SIG-M5 treated with dmso at 0.1 percent for 504 hours (cell line): Measurements from ENCODE around the gene BARD1.
"Not testable (repeated sequence)": the region's sequence is repeated elsewhere in the genome, so short reads cannot be mapped to it uniquely, and the experiment has no call there.

Experiments
- DNase-seq: peaks from one replicate; lab custom pipeline; 2025; ENCODE audit not compliant: unreplicated experiment; lab: John Stamatoyannopoulos, UW

BARD1 gene

GRCh38 chr2:214772443-214773015, 37.0 kb downstream of the BARD1 start:
- DNase-seq: no peak

DNA sequence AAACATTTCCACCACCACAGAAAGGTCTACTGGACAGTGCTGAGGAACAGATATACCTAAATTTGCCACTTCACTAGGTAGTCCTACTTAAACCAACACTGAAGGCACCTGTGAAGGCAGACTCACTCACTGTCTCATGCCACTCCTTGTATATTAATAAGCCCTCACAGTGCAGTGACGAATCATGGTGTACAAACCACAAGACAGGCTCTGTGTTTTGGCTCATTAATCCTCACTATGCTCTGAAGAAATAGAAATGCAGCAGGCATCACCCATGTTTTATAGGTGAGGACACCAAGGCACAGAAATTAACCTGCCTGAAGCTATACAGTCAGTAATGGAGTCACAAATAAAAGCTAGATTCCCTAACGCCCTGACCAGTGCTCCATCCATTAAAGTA, 44.3 kb downstream of the BARD1 start:
- no peak for DNase-seq

DNA sequence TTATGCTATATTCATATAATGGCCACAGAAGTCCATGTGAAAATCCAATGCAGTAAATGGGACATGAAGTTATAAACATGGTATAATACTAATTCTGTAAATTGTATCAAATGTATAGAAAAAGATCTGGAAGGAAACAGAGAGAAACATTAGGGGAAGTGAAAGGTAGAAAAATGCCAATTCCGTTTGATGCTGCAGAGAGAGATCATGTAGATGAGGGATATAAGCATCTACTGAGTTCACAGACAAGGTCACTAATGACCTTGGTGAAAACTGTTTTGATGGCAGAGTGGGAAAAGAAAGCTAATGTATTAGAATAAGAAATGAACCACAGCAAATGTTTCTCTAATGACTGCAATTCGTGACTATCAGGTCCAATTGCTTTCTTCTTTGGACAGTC, 56.0 kb downstream of the BARD1 start:
- DNase-seq: no peak

DNA sequence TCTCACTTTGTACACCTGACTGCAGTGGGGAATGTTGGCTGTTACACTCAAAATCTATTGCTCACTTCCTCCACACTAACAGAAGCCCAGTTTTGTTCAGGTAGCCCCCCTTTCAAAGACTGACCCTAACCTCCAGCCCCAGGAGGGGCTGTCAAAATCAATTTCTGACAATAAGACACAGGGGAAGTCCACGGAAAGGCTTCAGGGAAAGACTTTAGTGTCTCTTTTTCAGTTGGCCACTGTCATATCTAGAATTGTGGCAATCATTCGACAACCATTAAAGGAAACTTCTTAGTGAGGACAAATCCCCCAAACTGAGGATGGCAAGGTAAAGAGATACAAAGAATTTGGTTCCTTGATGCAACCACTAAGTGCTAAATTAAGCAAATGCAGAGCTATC, 59.0 kb downstream of the BARD1 start:
- no peak for DNase-seq

DNA sequence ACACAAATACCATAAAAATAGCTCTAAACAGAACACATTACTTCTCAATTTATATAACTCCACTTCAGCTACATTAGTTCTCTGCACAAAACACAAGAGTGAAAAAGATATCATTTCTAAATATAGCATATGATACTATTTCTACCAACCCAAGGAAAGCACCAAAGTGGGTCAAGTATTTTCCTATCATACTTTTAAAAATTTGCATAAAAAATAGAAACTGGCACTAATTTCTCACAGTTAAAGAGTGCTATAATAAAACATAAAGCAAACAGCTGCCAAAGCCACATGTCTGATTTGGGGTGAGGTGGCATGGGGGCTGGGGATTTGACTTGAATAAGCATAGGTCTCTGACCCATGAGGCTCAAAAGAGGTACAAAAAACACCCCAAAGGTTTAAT, 61.5 kb downstream of the BARD1 start:
- no peak for DNase-seq

DNA sequence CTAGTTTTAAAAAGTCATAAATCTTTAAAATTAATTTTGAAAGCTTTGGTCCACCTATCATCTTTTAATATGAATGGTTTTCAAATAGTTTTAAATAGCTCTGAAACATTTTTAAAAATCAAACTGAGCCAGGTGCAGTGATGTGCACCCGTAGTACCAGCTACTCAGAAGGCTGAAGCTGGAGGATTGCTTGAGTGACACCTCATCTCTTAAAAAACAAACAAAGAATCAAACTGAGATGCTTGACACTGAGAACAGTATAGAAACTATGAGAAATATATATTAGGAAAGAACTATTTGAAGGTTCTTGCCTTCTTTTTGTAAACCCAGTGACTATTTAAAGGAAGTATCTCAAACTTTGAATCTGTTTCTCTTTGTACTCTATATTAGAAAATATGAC, 67.4 kb downstream of the BARD1 start:
- no peak for DNase-seq

- DNase-seq: no peak
Measured at GRCh38 chr2:214740867-214741395, 68.6 kb downstream of the BARD1 start.

- no peak for DNase-seq
Measured at GRCh38 chr2:214737188-214737587, 72.3 kb downstream of the BARD1 start.

DNA sequence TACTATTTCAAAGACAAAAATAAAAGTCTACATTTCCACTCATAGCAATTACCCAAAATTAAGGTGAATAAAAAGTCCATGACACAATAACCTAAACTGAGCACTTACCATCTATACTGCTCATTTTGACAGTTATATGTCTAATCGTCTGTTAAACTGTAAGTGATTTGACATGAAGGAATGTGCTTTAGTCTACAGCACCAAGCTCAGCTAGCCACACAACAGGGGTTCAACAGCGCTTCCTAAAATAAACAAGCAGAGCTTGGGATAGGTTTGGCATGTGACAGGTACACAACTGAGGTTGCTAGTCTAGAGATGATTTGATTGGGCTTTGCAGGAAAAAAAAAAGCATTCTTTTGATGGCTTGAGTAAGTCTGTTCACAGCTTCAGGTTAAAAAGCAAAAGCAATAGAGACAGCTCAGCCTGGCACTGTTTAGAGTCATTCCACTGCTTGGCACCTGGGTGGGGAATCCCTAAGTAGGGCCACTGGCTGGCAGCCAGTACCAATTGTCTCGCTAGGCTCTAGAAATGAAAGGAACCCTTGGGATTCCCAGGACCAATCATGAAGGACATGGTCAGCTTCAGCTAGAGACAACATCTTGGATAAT, 78.6 kb downstream of the BARD1 start:
- DNase-seq: no peak

DNA sequence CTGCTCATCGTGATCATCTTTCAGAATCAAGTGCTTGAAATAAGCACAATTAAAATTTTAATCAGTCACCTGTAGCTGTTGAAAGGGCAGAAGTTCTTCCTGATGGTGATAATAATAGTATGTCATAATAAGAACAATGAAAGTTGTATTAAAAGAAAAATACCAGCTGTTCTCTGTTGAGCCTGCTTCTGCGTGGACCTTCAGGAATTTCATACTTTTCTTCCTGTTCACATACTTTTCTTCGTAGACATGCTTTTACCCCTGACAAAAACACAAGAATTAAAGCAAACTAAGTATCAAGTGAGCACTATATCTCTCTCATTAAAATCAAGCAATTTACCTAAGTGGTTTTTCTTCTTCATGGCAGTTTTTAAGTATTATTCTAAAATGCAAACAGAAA, 79.2 kb downstream of the BARD1 start:
- DNase-seq: no peak

GRCh38 chr2:214724741-214725140, 84.7 kb downstream of the BARD1 start:
- DNase-seq: no peak

GRCh38 chr2:214717837-214718236, 91.6 kb downstream of the BARD1 start:
- DNase-seq: not testable (repeated sequence)

DNA sequence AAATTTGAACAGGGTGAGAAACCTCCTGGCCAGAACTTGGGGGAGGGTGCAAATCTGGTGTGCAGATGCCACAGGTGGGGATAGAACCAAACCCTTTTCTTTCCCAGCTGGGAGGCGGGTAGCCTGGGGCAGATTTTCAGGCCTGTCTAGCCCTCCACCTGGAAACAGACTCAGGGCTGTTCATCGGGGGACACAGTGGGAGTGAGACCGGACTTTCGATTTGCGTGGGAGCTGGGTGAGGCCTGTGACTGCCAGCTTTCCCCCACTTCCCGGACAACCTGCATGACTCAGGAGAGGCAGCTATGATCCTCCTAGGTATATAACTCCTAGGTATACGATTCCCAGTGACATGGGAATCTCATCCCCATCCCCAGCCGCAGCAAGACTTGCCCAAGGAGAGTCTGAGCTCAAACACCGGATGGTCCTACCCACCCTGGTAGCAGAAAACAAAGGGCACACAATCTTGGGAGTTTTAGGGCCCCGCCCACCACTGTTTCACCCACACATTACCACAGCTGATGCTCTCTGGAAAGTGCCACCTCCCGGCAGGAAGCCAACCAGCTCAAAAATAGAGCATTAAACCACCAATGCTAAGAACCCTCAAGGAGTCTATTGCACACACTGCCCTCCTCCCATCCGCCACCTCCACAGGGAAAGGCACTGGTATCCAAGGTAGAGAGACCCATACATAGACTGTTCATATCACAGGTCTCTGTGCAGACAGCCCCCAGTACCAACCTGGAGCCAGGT, 92.5 kb downstream of the BARD1 start:
- DNase-seq: no peak

DNA sequence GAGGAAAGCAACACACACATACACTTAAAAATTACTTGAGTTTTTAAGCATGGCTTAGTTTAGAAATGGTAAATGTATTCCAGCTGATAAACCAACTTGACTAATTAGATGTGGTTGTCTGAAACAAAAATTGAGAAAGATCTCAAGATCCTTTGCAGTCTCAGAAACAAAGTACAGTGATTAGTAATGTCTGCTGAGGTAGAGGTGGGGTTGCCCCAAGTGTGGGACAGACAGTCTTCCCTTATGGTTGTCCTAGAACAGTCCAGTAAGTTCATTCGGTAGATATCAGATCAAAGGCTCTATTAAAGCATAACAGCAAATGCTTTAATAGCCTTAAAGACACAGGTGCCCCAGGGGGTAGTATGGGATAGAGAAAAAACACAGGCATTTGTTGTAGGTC, 94.5 kb downstream of the BARD1 start:
- DNase-seq: no peak

GRCh38 chr2:214713080-214713830, 96.2 kb downstream of the BARD1 start:
- no peak for DNase-seq

DNA sequence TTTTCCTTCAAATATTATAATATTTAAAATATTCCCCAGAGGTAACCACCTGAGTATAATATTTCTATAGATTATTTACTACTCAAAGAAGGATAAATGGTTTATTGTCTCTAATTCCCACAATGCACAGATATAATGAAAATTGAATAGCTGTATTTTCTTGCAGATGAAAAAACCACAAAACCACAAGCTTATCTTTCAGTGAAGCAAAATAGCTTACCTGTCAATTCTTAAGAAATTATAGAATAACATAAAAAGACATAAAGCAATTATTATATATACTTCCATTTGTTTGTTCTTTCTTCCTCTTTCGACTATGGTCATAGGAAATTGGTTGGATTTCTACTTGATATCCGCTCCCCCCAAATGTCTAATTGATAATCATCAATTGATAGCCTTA, 98.8 kb downstream of the BARD1 start:
- DNase-seq: no peak

- DNase-seq: no peak
Measured at GRCh38 chr2:214706986-214707385, 102.5 kb downstream of the BARD1 start.

GRCh38 chr2:214699236-214699635, 110.2 kb downstream of the BARD1 start:
- DNase-seq: no peak

DNA sequence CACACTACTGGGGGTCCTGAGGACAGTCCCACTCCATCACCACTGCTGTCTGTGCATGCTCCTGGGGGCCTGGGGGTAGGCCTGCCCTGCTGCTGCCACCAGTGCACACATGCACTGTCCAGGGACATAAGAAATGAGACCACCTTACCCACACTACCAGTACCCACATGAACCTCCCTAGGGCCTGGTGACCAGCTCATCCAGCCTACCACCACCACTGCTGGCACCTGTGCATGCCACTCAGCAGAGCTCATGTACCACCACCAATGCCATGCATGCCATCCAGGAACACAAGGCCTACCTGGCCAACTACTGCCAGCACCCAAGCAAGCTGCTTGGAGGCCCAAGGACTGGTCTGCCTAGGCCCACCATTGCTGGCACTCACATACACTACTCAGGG, 112.8 kb downstream of the BARD1 start:
- DNase-seq: no peak

GRCh38 chr2:214695789-214696188, 113.7 kb downstream of the BARD1 start:
- no peak for DNase-seq

GRCh38 chr2:214683557-214683956, 125.9 kb downstream of the BARD1 start:
- DNase-seq: not testable (repeated sequence)

GRCh38 chr2:214679736-214680135, 129.7 kb downstream of the BARD1 start:
- DNase-seq: peak; percentile 80
